Breast epithelium (tissue), 4 donors: Measurements from ENCODE around the gene F13A1. TPM values are rescaled to one million over a fixed set of nuclear protein-coding genes. Genes with fewer than 3 reads are reported as not detected.

Source experiments
- DNase-seq, 2 donors: peaks; one replicate each; pipeline ENCODE4 v3.0.0-alpha.2; 2019; ENCODE audit warnings: low spot score in 2 of 2
- H3K27ac ChIP-seq, 2 donors: fragments of 200-600 bp; sonication (generic) in 1 of 2; one replicate each; pipeline ENCODE4 v1.5.1; 2016 to 2019; ENCODE audit warnings: mild to moderate bottlenecking in 1 of 2
- H3K27me3 ChIP-seq, 2 donors: fragments of 200-600 bp; sonication (generic) in 1 of 2; one replicate each; pipeline versions ENCODE4 v1.5.1 to v1.6.0; 2017 to 2019; ENCODE audit warnings: control low read depth in 1 of 2, mild to moderate bottlenecking in 1 of 2
- H3K36me3 ChIP-seq: fragments of 200-600 bp; one replicate; pipeline ENCODE4 v1.5.1; 2019
- H3K4me1 ChIP-seq, 2 donors: fragments of 200-600 bp; sonication (generic); one replicate each; pipeline ENCODE4 v1.5.1; 2016 to 2019; ENCODE audit warnings: control low read depth in 1 of 2
- H3K4me3 ChIP-seq, 3 donors: fragments of 200-600 bp; sonication (generic); 1 replicate in 2 of 3; 2 replicates in 1 of 3; pipeline ENCODE4 v1.5.1; 2016 to 2019; ENCODE audit warnings: mild to moderate bottlenecking in 3 of 3, moderate library complexity in 2 of 3
- H3K9me3 ChIP-seq, 2 donors: fragments of 200-600 bp; sonication (generic) in 1 of 2; one replicate each; pipeline ENCODE4 v1.5.1; 2016 to 2019; ENCODE audit warnings: control low read depth in 1 of 2
- CTCF ChIP-seq, 3 donors: fragments of 450-650 bp; IDR thresholded peaks; one replicate each; pipeline ENCODE4 v1.5.1; 2016 to 2017; ENCODE audit warnings: antibody characterized with exemption in 3 of 3, mild to moderate bottlenecking in 3 of 3, moderate library complexity in 3 of 3
- POLR2A ChIP-seq: fragments of 450-650 bp; IDR thresholded peaks from one replicate; pipeline ENCODE4 v1.6.1; 2016; ENCODE audit warnings: antibody characterized with exemption, mild to moderate bottlenecking, moderate library complexity
- POLR2AphosphoS5 ChIP-seq, 3 donors: sonication (generic); formaldehyde crosslinking; IDR thresholded peaks; one replicate each; pipeline ENCODE4 v1.6.1; 2017; ENCODE audit warnings: antibody characterized with exemption in 3 of 3
- intact Hi-C: fragments of 100-400 bp; cut with DNase I; formaldehyde crosslinking; loops from one replicate; pipeline ENCODE4 v1.15.1; 2023; ENCODE audit warnings: low total_unique reads
- total RNA-seq, 3 donors: library from RNA; depleted of rRNA; stranded (reverse); fragments of >200 nt; gene quantifications; one replicate each; pipeline ENCODE4 v1.1.0, GENCODE V29; 2016

F13A1 gene
- total RNA-seq, 3 donors from 2014 or later, result 45.6 to 357 (median 53.3) TPM

- intact Hi-C loops, result no loop called here
Observed at GRCh38 chr6:6350696-6351095, 30.2 kb upstream of the F13A1 start.

GRCh38 chr6:6348256-6348655 is 27.8 kb upstream of the F13A1 start:
- Histone ChIP-seq H3K27me3 (peaks cover 0 to under 1% of the 10 kb centered on the region in 2 donors), H3K4me1 (no peaks in the 10 kb centered on the region), H3K36me3 (no peaks in the 10 kb centered on the region), H3K4me3 (no peak overlapping the region), H3K9me3 (no peaks in the 10 kb centered on the region), H3K27ac (no peak overlapping the region)
- TF ChIP-seq POLR2AphosphoS5 (IDR thresholded peaks at IDR 0.05) (no peak), CTCF (IDR thresholded peaks at IDR 0.05) (no peak), POLR2A (no peak)
- intact Hi-C loops, result no loop called here
- no peak for DNase-seq

More at GRCh38 chr6:6350696-6351095, 30.2 kb upstream of the F13A1 start:
- Histone ChIP-seq H3K27me3 (peaks cover 0 to 4% of the 10 kb centered on the region in 2 donors), H3K4me3 (no peak overlapping the region), H3K36me3 (no peaks in the 10 kb centered on the region), H3K9me3 (no peaks in the 10 kb centered on the region), H3K4me1 (no peaks in the 10 kb centered on the region), H3K27ac (no peak overlapping the region)
- DNase-seq, result no peak
- TF ChIP-seq CTCF (IDR thresholded peaks at IDR 0.05), result no peak
- TF ChIP-seq POLR2AphosphoS5 (IDR thresholded peaks at IDR 0.05), result no peak
- TF ChIP-seq POLR2A, result no peak

GRCh38 chr6:6346427-6347023 is 26.1 kb upstream of the F13A1 start:
- H3K36me3 ChIP-seq, result no peaks in the 10 kb centered on the region
- no peaks in the 10 kb centered on the region for H3K9me3 ChIP-seq
- no peaks in the 10 kb centered on the region for H3K4me1 ChIP-seq
- no peak for DNase-seq
- no peak for TF ChIP-seq CTCF (IDR thresholded peaks at IDR 0.05)
- no peak for TF ChIP-seq POLR2A
- no peak for TF ChIP-seq POLR2AphosphoS5 (IDR thresholded peaks at IDR 0.05)
- intact Hi-C loops, result no loop called here
- H3K27me3 ChIP-seq, result no peaks in the 10 kb centered on the region
- H3K27ac ChIP-seq, result no peak overlapping the region
- H3K4me3 ChIP-seq, result no peak overlapping the region

- Histone ChIP-seq H3K27ac (no peak overlapping the region), H3K36me3 (no peaks in the 10 kb centered on the region), H3K4me1 (no peaks in the 10 kb centered on the region), H3K4me3 (no peak overlapping the region), H3K9me3 (no peaks in the 10 kb centered on the region), H3K27me3 (no peaks in the 10 kb centered on the region)
- intact Hi-C loops, result no loop called here
- no peak for DNase-seq
- no peak for TF ChIP-seq POLR2A
- TF ChIP-seq POLR2AphosphoS5 (IDR thresholded peaks at IDR 0.05), result no peak
- TF ChIP-seq CTCF (IDR thresholded peaks at IDR 0.05), result no peak
Observed at GRCh38 chr6:6333501-6333900, 13.0 kb upstream of the F13A1 start.

- Histone ChIP-seq H3K4me1 (no peaks in the 10 kb centered on the region), H3K4me3 (no peak overlapping the region), H3K36me3 (no peaks in the 10 kb centered on the region), H3K27ac (no peak overlapping the region), H3K27me3 (no peaks in the 10 kb centered on the region), H3K9me3 (no peaks in the 10 kb centered on the region)
- TF ChIP-seq POLR2AphosphoS5 (IDR thresholded peaks at IDR 0.05) (no peak), POLR2A (no peak), CTCF (IDR thresholded peaks at IDR 0.05) (no peak)
- intact Hi-C loops, result no loop called here
- DNase-seq, result no peak
Observed at GRCh38 chr6:6332811-6333244, 12.4 kb upstream of the F13A1 start.
